ENCODE measurements around the gene GDF2.

GDF2 gene

GRCh38 chr10:47308775-47309174 is 13.5 kb upstream of the GDF2 start:
- peaks cover 4% of the 10 kb centered on the region for H3K4me1 ChIP-seq (ENCODE audit: insufficient read depth, low read length, severe bottlenecking)
- no peak for TF ChIP-seq EZH2 (IDR thresholded peaks at IDR 0.05; ENCODE audit: borderline replicate concordance, low read length)
- no peak for TF ChIP-seq CTCF (IDR thresholded peaks at IDR 0.05; ENCODE audit: low read length)
- H3K36me3 ChIP-seq (ENCODE audit: insufficient read depth, low read length): no peaks in the 10 kb centered on the region
- no peak overlapping the region for H3K4me2 ChIP-seq (ENCODE audit: low read length)
- H3F3A ChIP-seq (ENCODE audit: insufficient read depth, low read length): no peaks in the 10 kb centered on the region
- H3K9ac ChIP-seq (ENCODE audit: low read length): no peak overlapping the region
- H3K4me3 ChIP-seq (ENCODE audit: low read depth, low read length, poor library complexity, severe bottlenecking): no peak overlapping the region
- no peak overlapping the region for H3K27ac ChIP-seq (ENCODE audit: low read depth, low read length, poor library complexity, severe bottlenecking)
- H3K79me2 ChIP-seq (ENCODE audit: insufficient read depth, low read length): no peaks in the 10 kb centered on the region
- H3K27me3 ChIP-seq (ENCODE audit: insufficient read depth, low read length): no peaks in the 10 kb centered on the region
- H3K9me2 ChIP-seq (ENCODE audit: low read depth, low read length): no peaks in the 10 kb centered on the region
- no peak overlapping the region for H2AFZ ChIP-seq (ENCODE audit: low read length)
- no peaks in the 10 kb centered on the region for H4K20me1 ChIP-seq (ENCODE audit: insufficient read depth, low read length)
- no peaks in the 10 kb centered on the region for H3K9me3 ChIP-seq (ENCODE audit: low read length)

DNA sequence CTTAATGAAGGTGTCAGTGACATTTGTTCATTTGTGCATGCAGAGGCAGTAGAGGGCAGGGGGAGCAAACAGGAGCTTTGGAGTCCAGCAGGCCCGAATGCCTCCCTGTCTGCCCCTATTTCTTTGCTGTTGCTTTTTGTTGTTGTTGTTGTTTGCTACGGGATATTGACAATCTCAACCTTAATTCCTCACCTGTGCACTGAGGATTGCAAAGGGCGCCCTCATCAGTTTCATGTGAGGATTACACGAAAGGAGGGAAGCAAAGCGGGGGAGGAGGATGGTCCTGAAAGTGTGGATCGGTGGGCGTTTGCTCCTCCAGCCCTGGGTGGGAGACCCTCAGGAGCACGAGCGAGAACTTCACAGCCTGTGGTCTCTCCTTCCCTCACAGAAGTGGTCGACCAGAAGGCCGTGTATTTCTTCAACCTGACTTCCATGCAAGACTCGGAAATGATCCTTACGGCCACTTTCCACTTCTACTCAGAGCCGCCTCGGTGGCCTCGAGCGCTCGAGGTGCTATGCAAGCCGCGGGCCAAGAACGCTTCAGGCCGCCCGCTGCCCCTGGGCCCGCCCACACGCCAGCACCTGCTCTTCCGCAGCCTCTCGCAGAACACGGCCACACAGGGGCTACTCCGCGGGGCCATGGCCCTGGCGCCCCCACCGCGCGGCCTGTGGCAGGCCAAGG is 12.7 kb upstream of the GDF2 start:
- no peaks in the 10 kb centered on the region for H4K20me1 ChIP-seq (ENCODE audit: insufficient read depth, low read length)
- no peaks in the 10 kb centered on the region for H3K9me3 ChIP-seq (ENCODE audit: low read length)
- H3K36me3 ChIP-seq (ENCODE audit: insufficient read depth, low read length): no peaks in the 10 kb centered on the region
- H3K4me3 ChIP-seq (ENCODE audit: low read depth, low read length, poor library complexity, severe bottlenecking): no peak overlapping the region
- TF ChIP-seq EZH2 (IDR thresholded peaks at IDR 0.05; ENCODE audit: borderline replicate concordance, low read length): no peak
- TF ChIP-seq CTCF (IDR thresholded peaks at IDR 0.05; ENCODE audit: low read length): peak; percentile 49
- H3K9me2 ChIP-seq (ENCODE audit: low read depth, low read length): no peaks in the 10 kb centered on the region
- peaks cover 4% of the 10 kb centered on the region for H3K4me1 ChIP-seq (ENCODE audit: insufficient read depth, low read length, severe bottlenecking)
- no peak overlapping the region for H3K9ac ChIP-seq (ENCODE audit: low read length)
- H3K4me2 ChIP-seq (ENCODE audit: low read length): no peak overlapping the region
- H3K27ac ChIP-seq (ENCODE audit: low read depth, low read length, poor library complexity, severe bottlenecking): no peak overlapping the region
- H3K27me3 ChIP-seq (ENCODE audit: insufficient read depth, low read length): no peaks in the 10 kb centered on the region
- no peak overlapping the region for H2AFZ ChIP-seq (ENCODE audit: low read length)
- no peaks in the 10 kb centered on the region for H3K79me2 ChIP-seq (ENCODE audit: insufficient read depth, low read length)
- H3F3A ChIP-seq (ENCODE audit: insufficient read depth, low read length): no peaks in the 10 kb centered on the region

GRCh38 chr10:47310090-47310505 is 12.2 kb upstream of the GDF2 start:
- Histone ChIP-seq H3K4me2 (ENCODE audit: low read length) (no peak overlapping the region), H2AFZ (ENCODE audit: low read length) (no peak overlapping the region), H3K4me1 (ENCODE audit: insufficient read depth, low read length, severe bottlenecking) (peaks cover 4% of the 10 kb centered on the region), H3K9me2 (ENCODE audit: low read depth, low read length) (no peaks in the 10 kb centered on the region), H3K27me3 (ENCODE audit: insufficient read depth, low read length) (no peaks in the 10 kb centered on the region), H3K27ac (ENCODE audit: low read depth, low read length, poor library complexity, severe bottlenecking) (no peak overlapping the region), H3K9ac (ENCODE audit: low read length) (no peak overlapping the region), H3K79me2 (ENCODE audit: insufficient read depth, low read length) (no peaks in the 10 kb centered on the region), H3K36me3 (ENCODE audit: insufficient read depth, low read length) (no peaks in the 10 kb centered on the region), H3K9me3 (ENCODE audit: low read length) (no peaks in the 10 kb centered on the region), H3K4me3 (ENCODE audit: low read depth, low read length, poor library complexity, severe bottlenecking) (no peak overlapping the region), H4K20me1 (ENCODE audit: insufficient read depth, low read length) (no peaks in the 10 kb centered on the region), H3F3A (ENCODE audit: insufficient read depth, low read length) (no peaks in the 10 kb centered on the region)
- TF ChIP-seq CTCF (IDR thresholded peaks at IDR 0.05; ENCODE audit: low read length): no peak
- no peak for TF ChIP-seq EZH2 (IDR thresholded peaks at IDR 0.05; ENCODE audit: borderline replicate concordance, low read length)
